Measurements from ENCODE around the gene TNNC2. TPM values are rescaled to one million over a fixed set of nuclear protein-coding genes. Genes with fewer than 3 reads are reported as not detected.

The TNNC2 gene
- total and polyA plus RNA-seq, 9 of the 15 experiments (the other 6 are each of a cell fraction or from before 2014, with no cell fraction given): not detected

DNA sequence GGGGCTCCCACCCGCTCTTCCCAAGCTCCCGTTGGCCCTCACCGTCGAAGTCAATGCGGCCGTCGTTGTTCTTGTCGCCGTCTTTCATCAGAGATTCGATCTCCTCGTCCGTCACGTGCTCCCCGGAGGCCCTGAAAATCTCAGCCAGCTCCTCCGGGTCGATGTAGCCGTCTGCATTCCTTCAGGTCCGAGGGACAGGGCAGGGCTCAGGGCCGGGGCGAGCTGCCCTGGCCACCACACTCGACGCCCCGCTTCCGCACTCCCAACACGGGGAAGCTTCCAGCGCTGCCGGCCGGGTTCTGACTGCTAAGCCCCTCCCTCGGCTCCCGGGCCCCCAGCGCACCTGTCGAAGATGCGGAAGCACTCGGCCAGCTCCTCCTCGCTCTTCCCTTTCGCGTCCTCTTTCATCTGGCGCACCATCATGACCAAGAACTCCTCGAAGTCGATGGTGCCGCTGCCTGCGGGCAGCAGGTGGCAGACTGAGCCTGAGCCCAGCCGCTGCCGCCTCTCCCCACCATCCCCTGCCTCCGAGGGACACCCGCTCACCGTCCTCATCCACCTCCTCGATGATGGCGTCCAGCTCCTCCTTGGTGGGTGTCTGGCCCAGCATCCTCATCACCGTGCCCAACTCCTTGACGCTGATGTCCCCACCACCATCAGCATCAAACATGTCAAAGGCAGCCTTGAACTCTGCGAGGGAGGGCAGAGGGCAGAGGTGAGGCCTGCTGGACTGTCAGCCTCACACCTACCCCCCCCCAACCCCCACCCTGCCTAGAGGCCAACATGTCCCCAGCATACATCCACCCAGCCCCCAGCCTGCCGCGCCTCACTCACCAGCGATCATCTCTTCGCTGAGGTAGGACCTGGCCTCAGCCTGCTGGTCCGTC, 2.9 kb downstream of the TNNC2 start (continued):
- TF ChIP-seq, protein P1, sequence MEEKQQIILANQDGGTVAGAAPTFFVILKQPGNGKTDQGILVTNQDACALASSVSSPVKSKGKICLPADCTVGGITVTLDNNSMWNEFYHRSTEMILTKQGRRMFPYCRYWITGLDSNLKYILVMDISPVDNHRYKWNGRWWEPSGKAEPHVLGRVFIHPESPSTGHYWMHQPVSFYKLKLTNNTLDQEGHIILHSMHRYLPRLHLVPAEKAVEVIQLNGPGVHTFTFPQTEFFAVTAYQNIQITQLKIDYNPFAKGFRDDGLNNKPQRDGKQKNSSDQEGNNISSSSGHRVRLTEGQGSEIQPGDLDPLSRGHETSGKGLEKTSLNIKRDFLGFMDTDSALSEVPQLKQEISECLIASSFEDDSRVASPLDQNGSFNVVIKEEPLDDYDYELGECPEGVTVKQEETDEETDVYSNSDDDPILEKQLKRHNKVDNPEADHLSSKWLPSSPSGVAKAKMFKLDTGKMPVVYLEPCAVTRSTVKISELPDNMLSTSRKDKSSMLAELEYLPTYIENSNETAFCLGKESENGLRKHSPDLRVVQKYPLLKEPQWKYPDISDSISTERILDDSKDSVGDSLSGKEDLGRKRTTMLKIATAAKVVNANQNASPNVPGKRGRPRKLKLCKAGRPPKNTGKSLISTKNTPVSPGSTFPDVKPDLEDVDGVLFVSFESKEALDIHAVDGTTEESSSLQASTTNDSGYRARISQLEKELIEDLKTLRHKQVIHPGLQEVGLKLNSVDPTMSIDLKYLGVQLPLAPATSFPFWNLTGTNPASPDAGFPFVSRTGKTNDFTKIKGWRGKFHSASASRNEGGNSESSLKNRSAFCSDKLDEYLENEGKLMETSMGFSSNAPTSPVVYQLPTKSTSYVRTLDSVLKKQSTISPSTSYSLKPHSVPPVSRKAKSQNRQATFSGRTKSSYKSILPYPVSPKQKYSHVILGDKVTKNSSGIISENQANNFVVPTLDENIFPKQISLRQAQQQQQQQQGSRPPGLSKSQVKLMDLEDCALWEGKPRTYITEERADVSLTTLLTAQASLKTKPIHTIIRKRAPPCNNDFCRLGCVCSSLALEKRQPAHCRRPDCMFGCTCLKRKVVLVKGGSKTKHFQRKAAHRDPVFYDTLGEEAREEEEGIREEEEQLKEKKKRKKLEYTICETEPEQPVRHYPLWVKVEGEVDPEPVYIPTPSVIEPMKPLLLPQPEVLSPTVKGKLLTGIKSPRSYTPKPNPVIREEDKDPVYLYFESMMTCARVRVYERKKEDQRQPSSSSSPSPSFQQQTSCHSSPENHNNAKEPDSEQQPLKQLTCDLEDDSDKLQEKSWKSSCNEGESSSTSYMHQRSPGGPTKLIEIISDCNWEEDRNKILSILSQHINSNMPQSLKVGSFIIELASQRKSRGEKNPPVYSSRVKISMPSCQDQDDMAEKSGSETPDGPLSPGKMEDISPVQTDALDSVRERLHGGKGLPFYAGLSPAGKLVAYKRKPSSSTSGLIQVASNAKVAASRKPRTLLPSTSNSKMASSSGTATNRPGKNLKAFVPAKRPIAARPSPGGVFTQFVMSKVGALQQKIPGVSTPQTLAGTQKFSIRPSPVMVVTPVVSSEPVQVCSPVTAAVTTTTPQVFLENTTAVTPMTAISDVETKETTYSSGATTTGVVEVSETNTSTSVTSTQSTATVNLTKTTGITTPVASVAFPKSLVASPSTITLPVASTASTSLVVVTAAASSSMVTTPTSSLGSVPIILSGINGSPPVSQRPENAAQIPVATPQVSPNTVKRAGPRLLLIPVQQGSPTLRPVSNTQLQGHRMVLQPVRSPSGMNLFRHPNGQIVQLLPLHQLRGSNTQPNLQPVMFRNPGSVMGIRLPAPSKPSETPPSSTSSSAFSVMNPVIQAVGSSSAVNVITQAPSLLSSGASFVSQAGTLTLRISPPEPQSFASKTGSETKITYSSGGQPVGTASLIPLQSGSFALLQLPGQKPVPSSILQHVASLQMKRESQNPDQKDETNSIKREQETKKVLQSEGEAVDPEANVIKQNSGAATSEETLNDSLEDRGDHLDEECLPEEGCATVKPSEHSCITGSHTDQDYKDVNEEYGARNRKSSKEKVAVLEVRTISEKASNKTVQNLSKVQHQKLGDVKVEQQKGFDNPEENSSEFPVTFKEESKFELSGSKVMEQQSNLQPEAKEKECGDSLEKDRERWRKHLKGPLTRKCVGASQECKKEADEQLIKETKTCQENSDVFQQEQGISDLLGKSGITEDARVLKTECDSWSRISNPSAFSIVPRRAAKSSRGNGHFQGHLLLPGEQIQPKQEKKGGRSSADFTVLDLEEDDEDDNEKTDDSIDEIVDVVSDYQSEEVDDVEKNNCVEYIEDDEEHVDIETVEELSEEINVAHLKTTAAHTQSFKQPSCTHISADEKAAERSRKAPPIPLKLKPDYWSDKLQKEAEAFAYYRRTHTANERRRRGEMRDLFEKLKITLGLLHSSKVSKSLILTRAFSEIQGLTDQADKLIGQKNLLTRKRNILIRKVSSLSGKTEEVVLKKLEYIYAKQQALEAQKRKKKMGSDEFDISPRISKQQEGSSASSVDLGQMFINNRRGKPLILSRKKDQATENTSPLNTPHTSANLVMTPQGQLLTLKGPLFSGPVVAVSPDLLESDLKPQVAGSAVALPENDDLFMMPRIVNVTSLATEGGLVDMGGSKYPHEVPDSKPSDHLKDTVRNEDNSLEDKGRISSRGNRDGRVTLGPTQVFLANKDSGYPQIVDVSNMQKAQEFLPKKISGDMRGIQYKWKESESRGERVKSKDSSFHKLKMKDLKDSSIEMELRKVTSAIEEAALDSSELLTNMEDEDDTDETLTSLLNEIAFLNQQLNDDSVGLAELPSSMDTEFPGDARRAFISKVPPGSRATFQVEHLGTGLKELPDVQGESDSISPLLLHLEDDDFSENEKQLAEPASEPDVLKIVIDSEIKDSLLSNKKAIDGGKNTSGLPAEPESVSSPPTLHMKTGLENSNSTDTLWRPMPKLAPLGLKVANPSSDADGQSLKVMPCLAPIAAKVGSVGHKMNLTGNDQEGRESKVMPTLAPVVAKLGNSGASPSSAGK (IDR thresholded peaks at IDR 0.05): 0 out of 2 replicates have a peak, but pooled peaks have one; percentile 13
- 0 out of 2 replicates have a peak, but pooled peaks have one; percentile 6 for TF ChIP-seq SMC3 (conservative IDR thresholded peaks at IDR 0.05; ENCODE audit: insufficient read depth, low read depth, low read length)
- TF ChIP-seq ZBTB33 (CRISPR knock-in tag; IDR thresholded peaks at IDR 0.05): peak; percentile 73; the same call in 1 of the 2 replicates
- TF ChIP-seq, protein P2, sequence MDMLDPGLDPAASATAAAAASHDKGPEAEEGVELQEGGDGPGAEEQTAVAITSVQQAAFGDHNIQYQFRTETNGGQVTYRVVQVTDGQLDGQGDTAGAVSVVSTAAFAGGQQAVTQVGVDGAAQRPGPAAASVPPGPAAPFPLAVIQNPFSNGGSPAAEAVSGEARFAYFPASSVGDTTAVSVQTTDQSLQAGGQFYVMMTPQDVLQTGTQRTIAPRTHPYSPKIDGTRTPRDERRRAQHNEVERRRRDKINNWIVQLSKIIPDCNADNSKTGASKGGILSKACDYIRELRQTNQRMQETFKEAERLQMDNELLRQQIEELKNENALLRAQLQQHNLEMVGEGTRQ (CRISPR knock-in tag; IDR thresholded peaks at IDR 0.05): peak; percentile 69
- TF ChIP-seq POLR2AphosphoS2 (IDR thresholded peaks at IDR 0.05; ENCODE audit: low read length): no peak
- TF ChIP-seq MAFF (IDR thresholded peaks at IDR 0.05; ENCODE audit: low read length): no peak
- TF ChIP-seq TFE3 (CRISPR knock-in tag; IDR thresholded peaks at IDR 0.05): no peak
- no peak for TF ChIP-seq CHD2 (IDR thresholded peaks at IDR 0.05; ENCODE audit: low read depth, low read length)
- peak; percentile 43; the same call in 1 of the 2 replicates for TF ChIP-seq CTBP1 (IDR thresholded peaks at IDR 0.05; ENCODE audit: borderline replicate concordance)
- TF ChIP-seq RCOR1 (IDR thresholded peaks at IDR 0.05; ENCODE audit: borderline replicate concordance in 1 of 2, low read depth in 2 of 2, low read length in 2 of 2): peak in 1 of 2 experiments; percentile 43; a peak in 1 of 4 replicates

All from K562 (cell line).